Heart left ventricle (tissue), 13 donors: ENCODE data around the gene RPS25.

Experiments
- POLR2A ChIP-seq, 2 donors: fragments of 450-650 bp; IDR thresholded peaks; one replicate each; pipeline ENCODE4 v1.6.1; 2017; ENCODE audit warnings: antibody characterized with exemption in 2 of 2, mild to moderate bottlenecking in 2 of 2, moderate library complexity in 2 of 2
- TF ChIP-seq, protein P1 (sequence below), 12 donors: fragments of 200-600 bp; sonication (generic) in 4 of 12; IDR thresholded peaks; one replicate each; pipeline versions ENCODE4 v1.5.0 to v1.8.0; 2018 to 2022; ENCODE audit warnings: antibody characterized with exemption in 12 of 12, mild to moderate bottlenecking in 5 of 12
- donor health status: ischemic (EF 13 %, LVEDD 7.1; RV severe dilation, severe dysfunction).
- donor health status: DM: no; HTN: yes; CAD: no.
- donor health status: DM: no; HTN: no; CAD: no.
- donor health status: ischemic (EF 25% LVEDD 6.9; RV normal size, moderate dysfunction).
- donor health status: ischemic (EF 25% LVEDD 5.7; RV mildly dilated, moderate dysfunction).
- donor health status: ischemic (EF 35%, LVEDD 5.7; RV mildly dilated, moderate dysfunction).
- donor health status: nonischemic (EF 11% LVEDD 7.7; RV severe dilation, severe dysfunction).
- donor health status: DM: yes; HTN: yes; CAD: no.
- donor health status: PGD.
- donor health status: ischemic (EF 29% LVEDD 5.4; RV normal size, mild dysfunction).
- donor health status: nonischemic (EF 23%, LVEDD 6.1; RV moderate dilation, normal function).

GRCh38 chr11:119025541-119025940, 7.4 kb upstream of the RPS25 start:
- TF ChIP-seq, protein P1, sequence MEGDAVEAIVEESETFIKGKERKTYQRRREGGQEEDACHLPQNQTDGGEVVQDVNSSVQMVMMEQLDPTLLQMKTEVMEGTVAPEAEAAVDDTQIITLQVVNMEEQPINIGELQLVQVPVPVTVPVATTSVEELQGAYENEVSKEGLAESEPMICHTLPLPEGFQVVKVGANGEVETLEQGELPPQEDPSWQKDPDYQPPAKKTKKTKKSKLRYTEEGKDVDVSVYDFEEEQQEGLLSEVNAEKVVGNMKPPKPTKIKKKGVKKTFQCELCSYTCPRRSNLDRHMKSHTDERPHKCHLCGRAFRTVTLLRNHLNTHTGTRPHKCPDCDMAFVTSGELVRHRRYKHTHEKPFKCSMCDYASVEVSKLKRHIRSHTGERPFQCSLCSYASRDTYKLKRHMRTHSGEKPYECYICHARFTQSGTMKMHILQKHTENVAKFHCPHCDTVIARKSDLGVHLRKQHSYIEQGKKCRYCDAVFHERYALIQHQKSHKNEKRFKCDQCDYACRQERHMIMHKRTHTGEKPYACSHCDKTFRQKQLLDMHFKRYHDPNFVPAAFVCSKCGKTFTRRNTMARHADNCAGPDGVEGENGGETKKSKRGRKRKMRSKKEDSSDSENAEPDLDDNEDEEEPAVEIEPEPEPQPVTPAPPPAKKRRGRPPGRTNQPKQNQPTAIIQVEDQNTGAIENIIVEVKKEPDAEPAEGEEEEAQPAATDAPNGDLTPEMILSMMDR (IDR thresholded peaks at IDR 0.05): no peak
- no peak for TF ChIP-seq POLR2A (IDR thresholded peaks at IDR 0.05)
